HCT116 (cell line): ENCODE measurements around the gene EXD2. TPM values are rescaled to one million over a fixed set of nuclear protein-coding genes. Genes with fewer than 3 reads are reported as not detected.

Experiments used
- ATAC-seq: fragments of 200-7000 bp; cut with Tn5 transposase; 2 replicates; pipeline ENCODE4 v1.9.1; 2020; ENCODE audit warnings: mild to moderate bottlenecking, moderate library complexity
- BruUV-seq: library from RNA; stranded (reverse); fragments of 400-500 nt; replicated peaks from 2 replicates; lab custom pipeline; 2021; lab: Mats Ljungman, UMichigan
- CTCF ChIA-PET: fragments of 300-600 bp; sonication (Branson Sonifier 250); formaldehyde crosslinking; loops from one replicate; lab custom pipeline; 2021; ENCODE audit warnings: antibody characterized with exemption; lab: Charles Lee
- POLR2A ChIA-PET: fragments of 300-600, 350-600 bp; sonication (Branson Sonifier 250); formaldehyde crosslinking; loops from one replicate; lab custom pipeline; 2021; ENCODE audit warnings: antibody characterized with exemption; lab: Charles Lee
- RAD21 ChIA-PET, 2 experiments: fragments of 300-600 bp; sonication (Branson Sonifier 250); formaldehyde crosslinking; loops; one replicate each; lab custom pipeline; 2023; ENCODE audit warnings: low total read pairs in 2 of 2; ENCODE audit not compliant: uncharacterized antibody in 2 of 2, unreplicated experiment in 2 of 2, low non-redundant PET in 1 of 2; lab: Charles Lee
- DNase-seq: peaks from one replicate; pipeline ENCODE4 v3.0.0-alpha.2; 2010; ENCODE audit warnings: low read depth, low spot score
- H2AFZ ChIP-seq: fragments of 200-600 bp; shearing (Covaris generic), sonication (generic); 2 replicates; pipeline ENCODE4 v1.6.1; 2017; ENCODE audit warnings: low read depth, mixed run types, mixed read lengths, antibody characterized with exemption, low read length; ENCODE audit not compliant: poor library complexity, severe bottlenecking
- H3K27ac ChIP-seq: 2 replicates; pipeline ENCODE4 v1.5.1; 2012; ENCODE audit warnings: low read depth, low read length
- H3K27me3 ChIP-seq: fragments of 200-600 bp; sonication (generic); 2 replicates; pipeline ENCODE4 v1.6.1; 2016; ENCODE audit warnings: mixed run types, low read length, mixed read lengths; ENCODE audit not compliant: insufficient read depth
- H3K36me3 ChIP-seq, 2 experiments: fragments of 200-500 bp in 1 of 2; fragments of 200-600 bp in 1 of 2; sonication (Bioruptor generic) in 1 of 2; sonication (generic) in 1 of 2; 2 replicates each; pipeline versions ENCODE4 v1.5.1 to v1.6.1; 2014 to 2016; ENCODE audit warnings: low read length in 2 of 2, inconsistent platforms in 1 of 2, mixed read lengths in 1 of 2, mixed run types in 1 of 2; ENCODE audit not compliant: insufficient read depth in 2 of 2, control insufficient read depth in 1 of 2
- H3K4me1 ChIP-seq, 2 experiments: fragments of 200-600 bp in 1 of 2; sonication (generic) in 1 of 2; 2 replicates each; pipeline versions ENCODE4 v1.5.1 to v1.6.1; 2012 to 2017; ENCODE audit warnings: low read length in 2 of 2, inconsistent platforms in 1 of 2, mild to moderate bottlenecking in 1 of 2, mixed read lengths in 1 of 2, mixed run types in 1 of 2, moderate library complexity in 1 of 2; ENCODE audit not compliant: insufficient read depth in 2 of 2, control insufficient read depth in 1 of 2
- H3K4me2 ChIP-seq: fragments of 200-600 bp; sonication (generic); 2 replicates; pipeline ENCODE4 v1.6.1; 2017; ENCODE audit warnings: mixed run types, low read length, mixed read lengths
- H3K4me3 ChIP-seq, 2 experiments: fragments of 200-600 bp in 1 of 2; sonication (generic) in 1 of 2; replicated peaks in 1 of 2; 2 replicates each; pipeline ENCODE4 v1.5.1; 2011 to 2016; ENCODE audit warnings: low read length in 2 of 2, control low read depth in 1 of 2, low read depth in 1 of 2, mild to moderate bottlenecking in 1 of 2, mixed read lengths in 1 of 2, mixed run types in 1 of 2
- H3K79me2 ChIP-seq: fragments of 200-600 bp; sonication (generic); 2 replicates; pipeline ENCODE4 v1.6.1; 2017; ENCODE audit warnings: mild to moderate bottlenecking, mixed run types, low read length, moderate library complexity, mixed read lengths; ENCODE audit not compliant: insufficient read depth
- H3K9ac ChIP-seq: fragments of 200-600 bp; sonication (generic); 2 replicates; pipeline ENCODE4 v1.6.1; 2016; ENCODE audit warnings: low read length, mixed read lengths
- H3K9me2 ChIP-seq: fragments of 200-600 bp; sonication (generic), shearing (Covaris generic); 2 replicates; pipeline ENCODE4 v1.6.1; 2017; ENCODE audit warnings: mixed run types, mild to moderate bottlenecking, moderate library complexity; ENCODE audit not compliant: insufficient read depth
- H3K9me3 ChIP-seq, 2 experiments: fragments of 200-500 bp in 1 of 2; fragments of 200-600 bp in 1 of 2; sonication (Bioruptor generic) in 1 of 2; sonication (generic) in 1 of 2; 2 replicates each; pipeline ENCODE4 v1.6.1; 2014 to 2017; ENCODE audit warnings: low read length in 2 of 2, mixed read lengths in 2 of 2, inconsistent platforms in 1 of 2, low read depth in 1 of 2, mild to moderate bottlenecking in 1 of 2, mixed run types in 1 of 2, moderate library complexity in 1 of 2; ENCODE audit not compliant: control insufficient read depth in 1 of 2, insufficient read depth in 1 of 2
- H4K20me1 ChIP-seq: fragments of 200-600 bp; sonication (generic), shearing (Covaris generic); 2 replicates; pipeline ENCODE4 v1.6.1; 2017; ENCODE audit warnings: mixed run types, mild to moderate bottlenecking, moderate library complexity; ENCODE audit not compliant: insufficient read depth
- CBX3 ChIP-seq: IDR thresholded peaks from 2 replicates; pipeline ENCODE4 v1.6.1; 2012; ENCODE audit warnings: low read depth
- CEBPB ChIP-seq: IDR thresholded peaks from 2 replicates; pipeline ENCODE4 v1.6.1; 2012; ENCODE audit warnings: low read depth
- EGR1 ChIP-seq: IDR thresholded peaks from 2 replicates; pipeline ENCODE4 v1.6.1; 2012; ENCODE audit warnings: low read depth
- EZH2phosphoT487 ChIP-seq: fragments of 200-600 bp; IDR thresholded peaks from 2 replicates; pipeline ENCODE4 v1.6.1; 2018; ENCODE audit warnings: antibody characterized with exemption, borderline replicate concordance
- JUND ChIP-seq: IDR thresholded peaks from 2 replicates; pipeline ENCODE4 v1.6.1; 2012
- SIN3A ChIP-seq: IDR thresholded peaks from 2 replicates; pipeline ENCODE4 v1.6.1; 2012; ENCODE audit warnings: low read depth
- TCF7L2 ChIP-seq: IDR thresholded peaks from 2 replicates; pipeline ENCODE4 v1.7.0; 2011; ENCODE audit warnings: borderline replicate concordance, inconsistent platforms; ENCODE audit not compliant: insufficient read depth, insufficient read length; ENCODE audit errors: extremely low read depth
- YY1 ChIP-seq: IDR thresholded peaks from 2 replicates; pipeline ENCODE4 v1.6.1; 2011; ENCODE audit warnings: low read length, low read depth, moderate library complexity, mild to moderate bottlenecking; ENCODE audit not compliant: insufficient replicate concordance; ENCODE audit errors: extremely low read depth
- ZFX ChIP-seq: fragments of 450-650 bp; IDR thresholded peaks from 2 replicates; pipeline ENCODE4 v1.6.1; 2017
- ZNF274 ChIP-seq: fragments of 200-500 bp; sonication (Bioruptor generic); IDR thresholded peaks from 2 replicates; pipeline ENCODE4 v1.6.1; 2014; ENCODE audit warnings: mild to moderate bottlenecking, low read depth, low read length, inconsistent platforms
- intact Hi-C: fragments of 100-400 bp; cut with micrococcal nuclease; formaldehyde crosslinking; loops from 2 replicates; pipeline ENCODE4 v1.10.0; 2022
- total RNA-seq: library from RNA; stranded (reverse); gene quantifications from one replicate; pipeline ENCODE4 v1.2.1, GENCODE V29; 2021; ENCODE audit not compliant: unreplicated experiment
- TF ChIP-seq, protein P1 (sequence below): IDR thresholded peaks from 2 replicates; pipeline ENCODE4 v1.6.1; 2012
- TF ChIP-seq, protein P2 (sequence below): IDR thresholded peaks from 2 replicates; pipeline ENCODE4 v1.6.1; 2011; ENCODE audit warnings: mild to moderate bottlenecking, low read length, moderate library complexity; ENCODE audit not compliant: insufficient replicate concordance; ENCODE audit errors: extremely low read depth
- TF ChIP-seq, protein P3 (sequence below), 3 experiments: fragments of 200-600 bp in 1 of 3; sonication (generic) in 1 of 3; IDR thresholded peaks in 2 of 3; conservative IDR thresholded peaks in 1 of 3; 2 replicates each; pipeline ENCODE4 v1.5.1; 2012 to 2017; ENCODE audit warnings: low read depth in 2 of 3, low read length in 2 of 3, antibody characterized with exemption in 1 of 3, borderline replicate concordance in 1 of 3, control low read depth in 1 of 3, mild to moderate bottlenecking in 1 of 3, mixed read lengths in 1 of 3, mixed run types in 1 of 3, moderate library complexity in 1 of 3; ENCODE audit not compliant: insufficient read depth in 1 of 3

Gene EXD2
- total RNA-seq, 1 experiment from 2014 or later = 20.2 TPM

DNA sequence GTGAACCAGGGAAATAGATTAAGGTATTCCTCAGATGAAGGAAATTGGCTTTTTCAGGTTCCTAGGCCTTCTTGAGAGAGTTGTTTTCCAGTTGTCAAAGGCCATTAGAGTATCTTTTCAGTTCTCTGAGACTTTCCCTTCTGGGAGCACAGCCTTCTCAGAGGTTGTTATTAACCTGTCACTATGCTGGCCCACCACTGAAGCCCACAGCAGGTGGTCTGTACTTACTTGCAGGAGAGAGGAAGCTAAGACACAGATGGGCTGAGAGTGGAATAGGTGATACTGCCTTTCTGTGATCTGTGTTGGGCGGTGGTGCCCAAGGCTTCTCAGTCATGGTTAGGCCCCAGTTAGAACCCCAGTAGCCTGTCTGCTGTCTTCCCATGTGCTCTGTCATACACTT is 45.8 kb downstream of the EXD2 start:
- CTCF ChIA-PET = no interaction called here

DNA sequence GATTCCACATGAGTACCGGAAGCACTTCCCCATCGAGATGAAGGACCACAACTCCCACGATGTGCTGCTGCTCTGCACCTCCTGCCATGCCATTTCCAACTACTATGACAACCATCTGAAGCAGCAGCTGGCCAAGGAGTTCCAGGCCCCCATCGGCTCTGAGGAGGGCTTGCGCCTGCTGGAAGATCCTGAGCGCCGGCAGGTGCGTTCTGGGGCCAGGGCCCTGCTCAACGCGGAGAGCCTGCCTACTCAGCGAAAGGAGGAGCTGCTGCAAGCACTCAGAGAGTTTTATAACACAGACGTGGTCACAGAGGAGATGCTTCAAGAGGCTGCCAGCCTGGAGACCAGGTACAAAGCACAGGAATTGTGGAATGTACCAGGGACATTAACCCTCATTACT is 46.3 kb downstream of the EXD2 start:
- H3K79me2 ChIP-seq = no peaks in the 10 kb centered on the region
- H3K9me3 ChIP-seq = no peaks in the 10 kb centered on the region
- RAD21 ChIA-PET = no interaction called here
- DNase-seq (no peak), ATAC-seq (no peak)
- POLR2A ChIA-PET = no interaction called here
- H3K4me1 ChIP-seq = no peaks in the 10 kb centered on the region
- H3K27ac ChIP-seq = no peak overlapping the region
- BruUV-seq = no TSS peak
- H3K4me2 ChIP-seq = no peak overlapping the region
- no peaks in the 10 kb centered on the region for H3K27me3 ChIP-seq
- H3K36me3 ChIP-seq = peaks cover 0 to 15% of the 10 kb centered on the region in 2 experiments; a peak in 2 of 4 replicates
- CTCF ChIA-PET = no interaction called here
- no peaks in the 10 kb centered on the region for H4K20me1 ChIP-seq
- no peak overlapping the region for H3K9ac ChIP-seq
- intact Hi-C loops = no loop called here
- no peaks in the 10 kb centered on the region for H3K9me2 ChIP-seq
- no peak overlapping the region for H2AFZ ChIP-seq
- no peak overlapping the region for H3K4me3 ChIP-seq
- no peak for TF ChIP-seq ZFX
- TF ChIP-seq JUND = no peak
- no peak for TF ChIP-seq CBX3
- TF ChIP-seq, protein P1, sequence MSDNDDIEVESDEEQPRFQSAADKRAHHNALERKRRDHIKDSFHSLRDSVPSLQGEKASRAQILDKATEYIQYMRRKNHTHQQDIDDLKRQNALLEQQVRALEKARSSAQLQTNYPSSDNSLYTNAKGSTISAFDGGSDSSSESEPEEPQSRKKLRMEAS = no peak
- no peak for TF ChIP-seq SIN3A
- TF ChIP-seq EZH2phosphoT487 = no peak
- TF ChIP-seq CEBPB = no peak
- TF ChIP-seq, protein P2, sequence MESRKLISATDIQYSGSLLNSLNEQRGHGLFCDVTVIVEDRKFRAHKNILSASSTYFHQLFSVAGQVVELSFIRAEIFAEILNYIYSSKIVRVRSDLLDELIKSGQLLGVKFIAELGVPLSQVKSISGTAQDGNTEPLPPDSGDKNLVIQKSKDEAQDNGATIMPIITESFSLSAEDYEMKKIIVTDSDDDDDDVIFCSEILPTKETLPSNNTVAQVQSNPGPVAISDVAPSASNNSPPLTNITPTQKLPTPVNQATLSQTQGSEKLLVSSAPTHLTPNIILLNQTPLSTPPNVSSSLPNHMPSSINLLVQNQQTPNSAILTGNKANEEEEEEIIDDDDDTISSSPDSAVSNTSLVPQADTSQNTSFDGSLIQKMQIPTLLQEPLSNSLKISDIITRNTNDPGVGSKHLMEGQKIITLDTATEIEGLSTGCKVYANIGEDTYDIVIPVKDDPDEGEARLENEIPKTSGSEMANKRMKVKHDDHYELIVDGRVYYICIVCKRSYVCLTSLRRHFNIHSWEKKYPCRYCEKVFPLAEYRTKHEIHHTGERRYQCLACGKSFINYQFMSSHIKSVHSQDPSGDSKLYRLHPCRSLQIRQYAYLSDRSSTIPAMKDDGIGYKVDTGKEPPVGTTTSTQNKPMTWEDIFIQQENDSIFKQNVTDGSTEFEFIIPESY = no peak
- TF ChIP-seq ZNF274 = no peak
- no peak for TF ChIP-seq YY1

More for the DNA sequence above, 45.8 kb downstream of the EXD2 start:
- DNase-seq (no peak), ATAC-seq (no peak)
- peaks cover 0 to 18% of the 10 kb centered on the region in 2 experiments; a peak in 2 of 4 replicates for H3K36me3 ChIP-seq
- no peaks in the 10 kb centered on the region for H3K4me1 ChIP-seq
- H2AFZ ChIP-seq = no peak overlapping the region
- ChIA-PET RAD21 (no interaction called here), POLR2A (no interaction called here)
- H3K9ac ChIP-seq = no peak overlapping the region
- no TSS peak for BruUV-seq
- no peak overlapping the region for H3K27ac ChIP-seq
- TF ChIP-seq EGR1 (no peak), TCF7L2 (no peak), ZFX (no peak), CEBPB (no peak), CBX3 (no peak)
- TF ChIP-seq, protein P3, sequence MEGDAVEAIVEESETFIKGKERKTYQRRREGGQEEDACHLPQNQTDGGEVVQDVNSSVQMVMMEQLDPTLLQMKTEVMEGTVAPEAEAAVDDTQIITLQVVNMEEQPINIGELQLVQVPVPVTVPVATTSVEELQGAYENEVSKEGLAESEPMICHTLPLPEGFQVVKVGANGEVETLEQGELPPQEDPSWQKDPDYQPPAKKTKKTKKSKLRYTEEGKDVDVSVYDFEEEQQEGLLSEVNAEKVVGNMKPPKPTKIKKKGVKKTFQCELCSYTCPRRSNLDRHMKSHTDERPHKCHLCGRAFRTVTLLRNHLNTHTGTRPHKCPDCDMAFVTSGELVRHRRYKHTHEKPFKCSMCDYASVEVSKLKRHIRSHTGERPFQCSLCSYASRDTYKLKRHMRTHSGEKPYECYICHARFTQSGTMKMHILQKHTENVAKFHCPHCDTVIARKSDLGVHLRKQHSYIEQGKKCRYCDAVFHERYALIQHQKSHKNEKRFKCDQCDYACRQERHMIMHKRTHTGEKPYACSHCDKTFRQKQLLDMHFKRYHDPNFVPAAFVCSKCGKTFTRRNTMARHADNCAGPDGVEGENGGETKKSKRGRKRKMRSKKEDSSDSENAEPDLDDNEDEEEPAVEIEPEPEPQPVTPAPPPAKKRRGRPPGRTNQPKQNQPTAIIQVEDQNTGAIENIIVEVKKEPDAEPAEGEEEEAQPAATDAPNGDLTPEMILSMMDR (IDR thresholded peaks at IDR 0.05 in 2 of 3, conservative IDR thresholded peaks at IDR 0.05 in 1 of 3; ENCODE audit: borderline replicate concordance in 1 of 3, insufficient read depth in 1 of 3, low read depth in 2 of 3, low read length in 2 of 3) = no peak
- TF ChIP-seq, all 23 proteins: peak for 0
- Histone ChIP-seq H3K9me3 (no peaks in the 10 kb centered on the region), H4K20me1 (no peaks in the 10 kb centered on the region), H3K4me3 (no peak overlapping the region), H3K4me2 (no peak overlapping the region), H3K9me2 (no peaks in the 10 kb centered on the region), H3K79me2 (no peaks in the 10 kb centered on the region), H3K27me3 (no peaks in the 10 kb centered on the region)
- intact Hi-C loops = no loop called here
